GM23248 (cell line): ENCODE data around the gene RXRA. TPM values are rescaled to one million over a fixed set of nuclear protein-coding genes. Genes with fewer than 3 reads are reported as not detected.

Experiments used
- DNase-seq: peaks from one replicate; pipeline ENCODE4 v3.0.0-alpha.2; 2015
- H2AFZ ChIP-seq: fragments of 200-600 bp; sonication (generic); 2 replicates; pipeline ENCODE4 v1.6.1; 2016; ENCODE audit warnings: antibody characterized with exemption
- H3F3A ChIP-seq: fragments of 200-600 bp; sonication (generic); 2 replicates; pipeline ENCODE4 v1.6.1; 2016; ENCODE audit warnings: mild to moderate bottlenecking, antibody characterized with exemption, mixed run types; ENCODE audit not compliant: insufficient read depth
- H3K27ac ChIP-seq: fragments of 200-600 bp; sonication (generic); 2 replicates; pipeline ENCODE4 v1.5.1; 2016; ENCODE audit warnings: mild to moderate bottlenecking
- H3K27me3 ChIP-seq: fragments of 200-600 bp; sonication (generic); replicated peaks from 2 replicates; pipeline ENCODE4 v1.6.1; 2016; ENCODE audit warnings: mild to moderate bottlenecking; ENCODE audit not compliant: insufficient read depth
- H3K36me3 ChIP-seq: fragments of 200-600 bp; sonication (generic); 2 replicates; pipeline ENCODE4 v1.6.1; 2016; ENCODE audit warnings: low read depth, mild to moderate bottlenecking
- H3K4me1 ChIP-seq: fragments of 200-600 bp; sonication (generic); 2 replicates; pipeline ENCODE4 v1.6.1; 2016; ENCODE audit warnings: mild to moderate bottlenecking; ENCODE audit not compliant: insufficient read depth
- H3K4me2 ChIP-seq: fragments of 200-600 bp; sonication (generic); one replicate; pipeline ENCODE4 v1.6.1; 2016; ENCODE audit warnings: mild to moderate bottlenecking; ENCODE audit not compliant: unreplicated experiment
- H3K4me3 ChIP-seq: fragments of 200-600 bp; sonication (generic); 2 replicates; pipeline ENCODE4 v1.5.1; 2016; ENCODE audit warnings: mild to moderate bottlenecking
- H3K79me2 ChIP-seq: fragments of 200-600 bp; sonication (generic); 2 replicates; pipeline ENCODE4 v1.6.1; 2016; ENCODE audit warnings: mild to moderate bottlenecking; ENCODE audit not compliant: insufficient read depth
- H3K9ac ChIP-seq: fragments of 200-600 bp; sonication (generic); 2 replicates; pipeline ENCODE4 v1.6.1; 2016; ENCODE audit warnings: mild to moderate bottlenecking
- H3K9me2 ChIP-seq: fragments of 200-600 bp; sonication (generic); 2 replicates; pipeline ENCODE4 v1.6.1; 2016; ENCODE audit warnings: mixed run types, mild to moderate bottlenecking, moderate library complexity; ENCODE audit not compliant: insufficient read depth
- H3K9me3 ChIP-seq: fragments of 200-600 bp; sonication (generic); one replicate; pipeline ENCODE4 v1.6.1; 2017; ENCODE audit warnings: low read depth
- H4K20me1 ChIP-seq: fragments of 200-600 bp; sonication (generic); 2 replicates; pipeline ENCODE4 v1.6.0; 2016; ENCODE audit not compliant: insufficient read depth
- EZH2 ChIP-seq: fragments of 200-600 bp; sonication (generic); IDR thresholded peaks from 2 replicates; pipeline ENCODE4 v1.6.1; 2018; ENCODE audit warnings: antibody characterized with exemption, mild to moderate bottlenecking; ENCODE audit not compliant: insufficient read depth, poor library complexity, severe bottlenecking
- EZH2phosphoT487 ChIP-seq: fragments of 200-600 bp; sonication (generic); IDR thresholded peaks from 2 replicates; pipeline ENCODE4 v1.6.1; 2018; ENCODE audit warnings: antibody characterized with exemption, moderate library complexity, mild to moderate bottlenecking, low read depth; ENCODE audit not compliant: insufficient read depth
- WGBS, 2 experiments: methylation state at CpG; one replicate each; pipeline ENCODE4 v1.1.6; 2015 to 2017; ENCODE audit warnings: low lambda C conversion rate in 2 of 2, low coverage in 1 of 2; ENCODE audit errors: missing lambda C conversion rate in 2 of 2; 5-methylcytosine and 5-hydroxymethylcytosine counted together
- in situ Hi-C: fragments of 300-500 bp; cut with MboI; formaldehyde crosslinking; loops from 2 replicates; pipeline ENCODE4 v1.15.0; 2020
- polyA plus RNA-seq: library from polyadenylated mRNA; unstranded; fragments of >200 nt; fragmentation: Nextera tagmentation; extraction: Ambion mirVana; gene quantifications from 2 replicates; pipeline ENCODE4 v1.2.1, GENCODE V29; 2016
- total RNA-seq: library from RNA; depleted of rRNA; stranded (reverse); fragments of >200 nt; shearing (Covaris generic); gene quantifications from 2 replicates; pipeline ENCODE4 v1.2.3, GENCODE V29; 2014

The RXRA gene
- total and polyA plus RNA-seq, 2 experiments from 2014 or later, result 3.9 to 34.8 TPM

DNA sequence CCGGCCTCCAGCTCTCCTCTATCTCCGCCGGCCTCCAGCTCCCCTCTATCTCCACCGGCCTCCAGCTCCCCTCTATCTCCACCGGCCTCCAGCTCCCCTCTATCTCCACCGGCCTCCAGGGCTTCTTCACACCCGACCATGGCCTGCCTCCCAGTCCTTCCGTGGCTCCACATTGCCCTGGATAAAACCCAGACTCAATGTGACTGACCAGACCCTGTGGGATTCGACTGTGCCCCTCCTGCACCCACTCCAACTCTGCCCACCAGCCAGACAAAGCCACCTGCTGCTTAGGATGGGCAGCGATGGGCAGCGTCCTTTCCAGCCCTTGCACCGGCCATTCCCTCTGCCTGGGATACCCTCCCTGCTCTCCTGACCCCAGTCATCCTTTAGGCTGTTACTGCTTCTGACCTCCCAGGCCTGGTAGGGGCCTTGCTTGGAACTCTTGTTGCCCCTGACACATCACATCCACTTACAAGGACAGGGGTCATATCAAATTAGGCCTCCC, 30.5 kb upstream of the RXRA start:
- no peak overlapping the region for H3K9ac ChIP-seq
- no peaks in the 10 kb centered on the region for H4K20me1 ChIP-seq
- no peak overlapping the region for H3K4me2 ChIP-seq
- no peaks in the 10 kb centered on the region for H3F3A ChIP-seq
- no peak for TF ChIP-seq EZH2phosphoT487
- no peak for TF ChIP-seq EZH2
- peaks cover 9% of the 10 kb centered on the region; the same call in 1 of the 2 replicates for H3K27me3 ChIP-seq
- no peak for DNase-seq
- no peaks in the 10 kb centered on the region for H3K9me2 ChIP-seq
- 84 to 85% methylated on average over 11 to 12 of the region's 12 CpGs for WGBS, 2 experiments
- in situ Hi-C loops, result no loop called here
- no peak overlapping the region for H3K27ac ChIP-seq
- no peaks in the 10 kb centered on the region for H3K79me2 ChIP-seq
- no peaks in the 10 kb centered on the region for H3K9me3 ChIP-seq
- no peak overlapping the region for H3K4me3 ChIP-seq
- H2AFZ ChIP-seq, result no peak overlapping the region
- 0 out of 2 replicates have a peak, but pooled peaks cover 2% of the 10 kb centered on the region for H3K4me1 ChIP-seq
- H3K36me3 ChIP-seq, result no peaks in the 10 kb centered on the region

- no peak for DNase-seq
- 74 to 78% methylated on average over 21 of the region's 25 CpGs for WGBS, 2 experiments
Observed at GRCh38 chr9:134296301-134297082, 29.8 kb upstream of the RXRA start.

GRCh38 chr9:134297083-134297410, 29.2 kb upstream of the RXRA start:
- H3K9me2 ChIP-seq, result no peaks in the 10 kb centered on the region
- 0 out of 2 replicates have a peak, but pooled peaks cover 2% of the 10 kb centered on the region for H3K4me1 ChIP-seq
- no peaks in the 10 kb centered on the region for H4K20me1 ChIP-seq
- H3K9ac ChIP-seq, result no peak overlapping the region
- no peak overlapping the region for H3K4me2 ChIP-seq
- H3K36me3 ChIP-seq, result no peaks in the 10 kb centered on the region
- WGBS, 2 experiments, result 95% methylated on average over 14 of the region's 14 CpGs
- no peak overlapping the region for H3K27ac ChIP-seq
- no peaks in the 10 kb centered on the region for H3K9me3 ChIP-seq
- in situ Hi-C loops, result no loop called here
- H3F3A ChIP-seq, result no peaks in the 10 kb centered on the region
- no peak for DNase-seq
- TF ChIP-seq EZH2, result no peak
- no peak for TF ChIP-seq EZH2phosphoT487
- no peak overlapping the region for H2AFZ ChIP-seq
- H3K4me3 ChIP-seq, result no peak overlapping the region
- no peaks in the 10 kb centered on the region for H3K79me2 ChIP-seq
- H3K27me3 ChIP-seq, result peaks cover 9% of the 10 kb centered on the region; the same call in 1 of the 2 replicates

More at GRCh38 chr9:134296301-134297082, 29.8 kb upstream of the RXRA start:
- peaks cover 9% of the 10 kb centered on the region; the same call in 1 of the 2 replicates for H3K27me3 ChIP-seq
- H3K9me3 ChIP-seq, result no peaks in the 10 kb centered on the region
- no peaks in the 10 kb centered on the region for H4K20me1 ChIP-seq
- in situ Hi-C loops, result no loop called here
- H3K4me2 ChIP-seq, result no peak overlapping the region
- H3K36me3 ChIP-seq, result no peaks in the 10 kb centered on the region
- no peak overlapping the region for H3K27ac ChIP-seq
- H3K9me2 ChIP-seq, result no peaks in the 10 kb centered on the region
- no peaks in the 10 kb centered on the region for H3K79me2 ChIP-seq
- H3K9ac ChIP-seq, result no peak overlapping the region
- H3F3A ChIP-seq, result no peaks in the 10 kb centered on the region
- no peak overlapping the region for H2AFZ ChIP-seq
- H3K4me3 ChIP-seq, result no peak overlapping the region
- 0 out of 2 replicates have a peak, but pooled peaks cover 2% of the 10 kb centered on the region for H3K4me1 ChIP-seq
- TF ChIP-seq EZH2 (no peak), EZH2phosphoT487 (no peak)

DNA sequence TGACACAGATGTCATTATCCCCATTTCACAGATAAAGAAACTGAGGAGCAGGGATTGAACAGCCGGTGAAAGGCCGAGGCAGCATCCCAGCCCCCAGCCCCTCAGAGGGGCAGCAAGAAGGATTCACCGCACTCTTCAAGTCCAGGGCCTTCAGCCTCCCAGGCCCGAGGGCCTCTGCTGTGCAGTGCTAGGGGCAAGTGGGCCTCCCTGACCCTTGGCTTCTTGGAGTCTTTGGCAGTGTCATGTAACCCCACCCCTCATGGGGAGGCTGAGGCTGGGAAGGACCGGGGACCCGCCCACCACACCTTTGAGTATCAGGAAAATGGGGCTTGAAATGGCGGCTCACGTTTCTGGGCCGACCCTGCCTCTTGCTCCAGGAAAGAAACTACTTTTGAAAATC, 28.7 kb upstream of the RXRA start:
- Histone ChIP-seq H3K27ac (no peak overlapping the region), H3K4me3 (no peak overlapping the region), H3K9me3 (no peaks in the 10 kb centered on the region), H3F3A (no peaks in the 10 kb centered on the region), H3K4me2 (no peak overlapping the region), H4K20me1 (no peaks in the 10 kb centered on the region), H3K9ac (no peak overlapping the region), H3K4me1 (0 out of 2 replicates have a peak, but pooled peaks cover 2% of the 10 kb centered on the region), H2AFZ (no peak overlapping the region), H3K9me2 (no peaks in the 10 kb centered on the region), H3K27me3 (peaks cover 9% of the 10 kb centered on the region; the same call in 1 of the 2 replicates), H3K79me2 (no peaks in the 10 kb centered on the region), H3K36me3 (no peaks in the 10 kb centered on the region)
- DNase-seq, result no peak
- TF ChIP-seq EZH2phosphoT487 (no peak), EZH2 (no peak)
- WGBS, 2 experiments, result 86 to 92% methylated on average over 9 of the region's 9 CpGs
- in situ Hi-C loops, result no loop called here
